HFFc6 (cell line): ENCODE results near the gene SAMD10. TPM values are rescaled to one million over a fixed set of nuclear protein-coding genes. Genes with fewer than 3 reads are reported as not detected.

ENCODE experiments used
- DNase-seq: peaks from one replicate; pipeline ENCODE4 v3.0.0-alpha.2; 2018
- H3K27ac Mint-ChIP-seq: 2 replicates; pipeline ENCODE4 v1.8.0; 2020; ENCODE audit warnings: mild to moderate bottlenecking, mixed read lengths
- H3K27me3 Mint-ChIP-seq: 2 replicates; pipeline ENCODE4 v1.8.0; 2021; ENCODE audit warnings: mild to moderate bottlenecking, moderate library complexity, mixed read lengths; ENCODE audit not compliant: insufficient read depth
- H3K36me3 Mint-ChIP-seq: 2 replicates; pipeline ENCODE4 v1.8.0; 2021; ENCODE audit warnings: low read depth, mixed read lengths
- H3K4me1 Mint-ChIP-seq: 2 replicates; pipeline ENCODE4 v1.8.0; 2020; ENCODE audit warnings: low read depth, mixed read lengths
- H3K4me3 Mint-ChIP-seq: 2 replicates; pipeline ENCODE4 v1.8.0; 2020; ENCODE audit warnings: mild to moderate bottlenecking, moderate library complexity, mixed read lengths
- H3K9me3 Mint-ChIP-seq: 2 replicates; pipeline ENCODE4 v1.8.0; 2020; ENCODE audit warnings: mild to moderate bottlenecking, mixed read lengths
- total RNA-seq, 6 experiments: library from RNA; stranded (reverse); fragmentation: NEBNext Ultra II Directional; extraction: Animal tissue kit (Norgen Biotek cat#: 25700); gene quantifications; 2 replicates in 1 of 6; 3 replicates in 5 of 6; pipeline ENCODE4 v1.2.3, GENCODE V29; 2021
- TF ChIP-seq, protein P1 (sequence below): fragments of 200-600 bp; sonication (generic); IDR thresholded peaks from 2 replicates; pipeline ENCODE4 v1.5.0; 2021; ENCODE audit warnings: antibody characterized with exemption, mild to moderate bottlenecking

SAMD10 gene
- total RNA-seq, 6 experiments from 2014 or later: 1.3 to 3.0 (median 2.1) TPM

DNA sequence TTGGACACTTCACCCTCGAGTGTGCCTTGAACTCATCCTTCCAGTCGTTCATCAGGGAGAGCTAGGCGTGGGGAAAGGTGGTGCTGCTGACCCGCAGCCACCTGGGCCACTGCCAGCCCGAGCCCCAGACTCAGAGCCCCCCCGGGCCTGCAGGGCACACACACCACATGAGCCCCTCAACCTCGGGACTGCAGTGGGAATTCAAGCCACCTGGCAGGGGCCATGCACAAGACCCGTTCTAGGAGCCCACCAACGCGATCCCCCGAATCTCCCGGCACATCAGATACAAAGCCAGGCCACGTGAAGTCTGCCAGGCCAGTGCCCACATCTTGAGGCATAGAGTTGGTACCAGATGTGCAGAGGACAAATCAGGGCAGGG lies 12.5 kb downstream of the SAMD10 start:
- Mint-ChIP-seq H3K36me3 (no peaks in the 10 kb centered on the region), H3K9me3 (no peaks in the 10 kb centered on the region), H3K4me1 (peaks cover 10% of the 10 kb centered on the region), H3K27me3 (no peaks in the 10 kb centered on the region; the same call in none of the 2 replicates), H3K27ac (no peak overlapping the region), H3K4me3 (no peak overlapping the region)
- TF ChIP-seq, protein P1, sequence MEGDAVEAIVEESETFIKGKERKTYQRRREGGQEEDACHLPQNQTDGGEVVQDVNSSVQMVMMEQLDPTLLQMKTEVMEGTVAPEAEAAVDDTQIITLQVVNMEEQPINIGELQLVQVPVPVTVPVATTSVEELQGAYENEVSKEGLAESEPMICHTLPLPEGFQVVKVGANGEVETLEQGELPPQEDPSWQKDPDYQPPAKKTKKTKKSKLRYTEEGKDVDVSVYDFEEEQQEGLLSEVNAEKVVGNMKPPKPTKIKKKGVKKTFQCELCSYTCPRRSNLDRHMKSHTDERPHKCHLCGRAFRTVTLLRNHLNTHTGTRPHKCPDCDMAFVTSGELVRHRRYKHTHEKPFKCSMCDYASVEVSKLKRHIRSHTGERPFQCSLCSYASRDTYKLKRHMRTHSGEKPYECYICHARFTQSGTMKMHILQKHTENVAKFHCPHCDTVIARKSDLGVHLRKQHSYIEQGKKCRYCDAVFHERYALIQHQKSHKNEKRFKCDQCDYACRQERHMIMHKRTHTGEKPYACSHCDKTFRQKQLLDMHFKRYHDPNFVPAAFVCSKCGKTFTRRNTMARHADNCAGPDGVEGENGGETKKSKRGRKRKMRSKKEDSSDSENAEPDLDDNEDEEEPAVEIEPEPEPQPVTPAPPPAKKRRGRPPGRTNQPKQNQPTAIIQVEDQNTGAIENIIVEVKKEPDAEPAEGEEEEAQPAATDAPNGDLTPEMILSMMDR: no peak
- no peak for DNase-seq

DNA sequence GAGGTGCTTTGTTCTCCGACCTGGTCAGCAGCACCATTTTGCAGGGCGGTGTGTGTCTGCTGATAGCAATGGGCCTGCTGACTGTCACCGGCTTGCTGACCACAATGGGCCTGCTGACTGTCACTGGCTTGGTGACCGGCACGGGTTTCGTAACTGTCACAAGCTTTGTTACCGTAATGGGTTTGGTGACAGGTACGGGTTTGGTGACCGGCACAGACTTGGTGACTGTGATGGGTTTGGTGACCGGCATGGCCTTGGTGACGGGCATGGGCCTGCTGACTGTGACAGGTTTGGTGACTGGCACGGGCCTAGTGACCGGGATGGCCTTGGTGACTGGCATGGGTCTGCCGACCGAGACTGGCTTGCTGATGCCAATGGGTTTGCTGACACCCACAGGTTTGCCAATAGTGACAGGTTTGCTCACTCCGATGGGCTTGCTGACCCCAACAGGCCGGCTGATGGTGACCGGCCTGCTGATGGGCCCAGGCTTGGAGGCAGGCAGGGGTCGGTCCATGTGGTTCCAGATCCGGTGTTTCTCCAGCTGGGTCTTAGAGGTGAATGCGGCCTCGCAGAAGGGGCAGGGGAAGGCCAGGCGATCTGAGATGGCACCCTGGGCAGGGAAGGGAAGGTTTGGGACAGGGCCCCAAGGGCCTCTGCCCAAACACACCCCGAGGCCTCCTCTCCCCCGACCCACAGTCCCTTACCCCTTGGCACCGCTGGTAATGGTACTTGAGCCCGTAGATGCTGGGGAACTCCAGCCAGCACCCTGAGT lies 13.1 kb downstream of the SAMD10 start:
- TF ChIP-seq, protein P1: no peak
- Mint-ChIP-seq H3K4me1 (peaks cover 10% of the 10 kb centered on the region), H3K27me3 (no peaks in the 10 kb centered on the region; the same call in none of the 2 replicates), H3K9me3 (no peaks in the 10 kb centered on the region), H3K36me3 (no peaks in the 10 kb centered on the region), H3K4me3 (no peak overlapping the region), H3K27ac (no peak overlapping the region)
- DNase-seq: no peak

DNA sequence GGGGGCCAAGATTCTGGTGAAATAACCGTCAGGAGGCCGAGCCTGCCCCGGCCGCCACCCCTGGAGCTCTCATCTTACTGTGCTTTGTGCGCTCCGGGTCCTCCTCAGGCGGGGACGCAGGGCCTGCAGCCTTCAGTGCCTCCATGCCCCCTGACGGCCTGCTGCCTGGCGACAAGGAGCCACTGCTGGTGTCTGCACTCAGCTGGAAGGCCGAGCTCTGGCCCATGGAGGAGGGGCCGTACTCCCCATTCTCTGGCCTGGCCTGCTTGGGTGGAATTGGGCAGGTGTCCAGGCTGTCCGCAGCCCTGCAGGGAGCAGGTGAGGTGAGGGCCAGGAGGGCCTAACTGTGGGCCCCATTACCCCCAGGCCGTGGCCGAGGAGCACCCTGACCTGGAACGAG lies 15.0 kb downstream of the SAMD10 start:
- no peak overlapping the region for H3K27ac Mint-ChIP-seq
- no peaks in the 10 kb centered on the region; the same call in 1 of the 2 replicates for H3K27me3 Mint-ChIP-seq
- TF ChIP-seq, protein P1: no peak
- no peak for DNase-seq
- peaks cover 10% of the 10 kb centered on the region for H3K4me1 Mint-ChIP-seq
- no peak overlapping the region for H3K4me3 Mint-ChIP-seq
- no peaks in the 10 kb centered on the region for H3K9me3 Mint-ChIP-seq
- no peaks in the 10 kb centered on the region for H3K36me3 Mint-ChIP-seq

DNA sequence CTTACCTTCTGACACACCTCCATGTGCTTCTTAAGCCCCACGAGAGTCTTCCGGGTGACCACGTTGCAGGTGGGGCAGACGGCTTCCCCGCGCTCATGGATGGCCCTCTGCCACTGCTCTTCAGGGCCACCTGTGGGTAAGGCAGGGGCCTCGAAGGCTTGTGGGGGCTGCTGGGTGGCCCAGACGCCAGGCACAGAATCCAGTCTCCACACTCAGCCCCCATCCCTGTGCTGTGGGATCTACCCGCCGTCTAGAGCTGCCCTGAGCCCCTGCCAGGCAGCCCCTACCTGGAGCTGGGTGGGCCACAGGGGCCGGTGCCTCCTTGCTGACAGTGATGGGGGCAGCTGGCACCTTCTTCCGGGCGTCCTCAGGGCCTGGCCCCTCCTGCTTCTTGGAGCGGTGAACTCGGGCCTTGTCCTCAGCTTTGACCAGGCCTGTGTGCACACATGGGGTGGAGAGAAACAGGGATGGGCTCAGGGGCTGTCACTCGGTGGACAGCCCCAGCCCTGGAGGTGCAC lies 15.6 kb downstream of the SAMD10 start:
- Mint-ChIP-seq H3K4me3 (no peak overlapping the region), H3K4me1 (peaks cover 8% of the 10 kb centered on the region), H3K9me3 (no peaks in the 10 kb centered on the region), H3K27me3 (no peaks in the 10 kb centered on the region; the same call in 1 of the 2 replicates), H3K27ac (no peak overlapping the region), H3K36me3 (no peaks in the 10 kb centered on the region)
- DNase-seq: no peak
- TF ChIP-seq, protein P1: no peak

DNA sequence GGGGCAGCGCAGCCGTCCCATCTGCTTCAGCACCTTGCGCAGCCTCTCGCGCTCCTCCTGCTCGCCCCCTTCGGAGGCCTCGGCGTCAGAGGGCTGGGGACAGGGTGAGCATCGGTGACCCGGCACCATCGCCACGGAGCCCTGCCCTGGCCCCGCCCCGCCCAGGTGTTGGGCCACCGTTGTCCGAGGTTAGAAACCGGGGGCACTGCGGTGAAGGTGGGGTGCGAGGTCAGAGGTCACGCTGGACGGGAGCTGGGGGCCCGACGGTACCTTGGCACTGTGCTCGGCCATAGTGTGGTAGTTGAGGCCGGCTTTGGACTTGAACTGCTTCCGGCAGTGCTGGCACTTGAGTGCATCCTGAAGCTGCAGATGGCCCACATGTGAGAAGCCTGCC lies 16.1 kb downstream of the SAMD10 start:
- TF ChIP-seq, protein P1: no peak
- no peak overlapping the region for H3K27ac Mint-ChIP-seq
- no peaks in the 10 kb centered on the region for H3K9me3 Mint-ChIP-seq
- no peaks in the 10 kb centered on the region for H3K36me3 Mint-ChIP-seq
- H3K4me3 Mint-ChIP-seq: no peak overlapping the region
- H3K27me3 Mint-ChIP-seq: no peaks in the 10 kb centered on the region; the same call in 1 of the 2 replicates
- DNase-seq: no peak
- peaks cover 3% of the 10 kb centered on the region for H3K4me1 Mint-ChIP-seq
